GM19043 (cell line): Measurements from ENCODE around the gene HS3ST3A1.

Experiments
- ATAC-seq: cut with Tn5 transposase; IDR thresholded peaks from one replicate; pipeline ENCODE4 v1.9.1; 2021; ENCODE audit warnings: low read depth; ENCODE audit not compliant: unreplicated experiment

Gene HS3ST3A1

GRCh38 chr17:13457783-13458182 is 143.9 kb downstream of the HS3ST3A1 start:
- ATAC-seq, result no peak
